Retina (tissue), 1 donor: ENCODE results near the gene CCL23.

Source experiments
- DNase-seq: peaks from one replicate; pipeline ENCODE4 v3.0.0-alpha.2; 2016

The CCL23 gene

GRCh38 chr17:35968520-35969054, 49.2 kb downstream of the CCL23 start:
- DNase-seq, result no peak

GRCh38 chr17:35965272-35965671, 52.5 kb downstream of the CCL23 start:
- no peak for DNase-seq

DNA sequence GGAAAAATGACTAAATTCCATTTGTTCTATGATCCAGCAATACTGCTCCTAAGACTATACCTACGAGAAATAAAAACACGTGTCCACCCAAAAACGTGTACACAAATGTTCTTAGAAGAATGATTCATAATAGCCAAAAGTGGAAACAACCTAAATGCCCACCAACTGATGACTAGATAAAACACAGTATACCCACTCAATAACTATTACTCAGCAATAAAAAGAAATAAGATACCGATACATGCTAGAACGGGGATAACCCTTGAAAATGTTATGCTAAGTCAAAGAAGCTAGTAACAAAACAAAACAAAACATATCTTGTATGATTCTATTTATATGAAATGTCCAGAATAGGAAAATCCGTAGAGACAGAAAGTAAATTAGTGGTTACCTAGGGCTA, 54.1 kb downstream of the CCL23 start:
- no peak for DNase-seq
